ENCODE measurements around the gene CLSTN1. TPM values are rescaled to one million over a fixed set of nuclear protein-coding genes. Genes with fewer than 3 reads are reported as not detected.

CLSTN1 gene
- total RNA-seq, 1 donor: 89.9 TPM

GRCh38 chr1:9690440-9691107, 133.2 kb downstream of the CLSTN1 start:
- no peak for DNase-seq (ENCODE audit: low read depth in 2 of 3, low spot score in 2 of 3)

GRCh38 chr1:9689971-9690381, 133.8 kb downstream of the CLSTN1 start:
- no peak for DNase-seq (ENCODE audit: low read depth in 2 of 3, low spot score in 2 of 3)

GRCh38 chr1:9689011-9689706, 134.6 kb downstream of the CLSTN1 start:
- peak; percentile 47 to 68 (median 58) for DNase-seq (ENCODE audit: low read depth in 2 of 3, low spot score in 2 of 3)

GRCh38 chr1:9688599-9688998, 135.2 kb downstream of the CLSTN1 start:
- DNase-seq (ENCODE audit: low read depth in 2 of 3, low spot score in 2 of 3): no peak

GRCh38 chr1:9687874-9688582, 135.7 kb downstream of the CLSTN1 start:
- no peak for DNase-seq (ENCODE audit: low read depth in 2 of 3, low spot score in 2 of 3)

- peak in 2 of 3 donors; percentile 83 to 95 for DNase-seq (ENCODE audit: low read depth in 2 of 3, low spot score in 2 of 3)
Measured at GRCh38 chr1:9687120-9687873, 136.5 kb downstream of the CLSTN1 start.

- peak in 1 of 3 donors; percentile 39 for DNase-seq (ENCODE audit: low read depth in 2 of 3, low spot score in 2 of 3)
Measured at GRCh38 chr1:9684801-9685200, 139.0 kb downstream of the CLSTN1 start.

GRCh38 chr1:9680828-9681227, 142.9 kb downstream of the CLSTN1 start:
- DNase-seq (ENCODE audit: low read depth in 2 of 3, low spot score in 2 of 3): no peak

GRCh38 chr1:9680091-9680490, 143.7 kb downstream of the CLSTN1 start:
- DNase-seq (ENCODE audit: low read depth in 2 of 3, low spot score in 2 of 3): no peak

Other genes with a start within 250 kb of the CLSTN1 start
- 20.7 TPM for gene TMEM201, start 235.1 kb downstream of the CLSTN1 start, total RNA-seq
- gene PIK3CD, start 172.2 kb downstream of the CLSTN1 start, total RNA-seq: 76.5 TPM
- 36.6 TPM for gene CTNNBIP1, start 86.3 kb upstream of the CLSTN1 start, total RNA-seq
- 9.4 TPM for gene LZIC, start 119.4 kb upstream of the CLSTN1 start, total RNA-seq
- gene NMNAT1, start 119.5 kb upstream of the CLSTN1 start, total RNA-seq: 5.4 TPM
- gene RBP7, start 173.3 kb upstream of the CLSTN1 start, total RNA-seq: not detected
- gene UBE4B, start 209.0 kb upstream of the CLSTN1 start, total RNA-seq: 38.5 TPM